BJ (cell line): ENCODE results near the gene STXBP2. TPM values are rescaled to one million over a fixed set of nuclear protein-coding genes. Genes with fewer than 3 reads are reported as not detected.

ENCODE experiments used
- CTCF ChIA-PET: fragments of 350-600 bp; formaldehyde crosslinking; extraction: SDS; loops from one replicate; lab custom pipeline; 2021; ENCODE audit warnings: antibody characterized with exemption, inconsistent platforms; lab: Yijun Ruan, JAX
- POLR2A ChIA-PET: fragments of 300-600 bp; sonication (Branson Sonifier 250); formaldehyde crosslinking; extraction: SDS; loops from one replicate; lab custom pipeline; 2021; ENCODE audit warnings: antibody characterized with exemption; lab: Charles Lee
- DNase-seq: peaks from one replicate; pipeline ENCODE4 v3.0.0-alpha.2; 2011; ENCODE audit warnings: low read depth
- H3K27me3 ChIP-seq: 2 replicates; pipeline ENCODE4 v1.6.0; 2011; ENCODE audit warnings: low read length; ENCODE audit not compliant: control insufficient read depth, insufficient read depth
- H3K36me3 ChIP-seq: 2 replicates; pipeline ENCODE4 v1.5.1; 2011; ENCODE audit warnings: low read length; ENCODE audit not compliant: control insufficient read depth, insufficient read depth
- H3K4me3 ChIP-seq: 2 replicates; pipeline ENCODE4 v1.5.1; 2011; ENCODE audit warnings: low read depth, mild to moderate bottlenecking, control low read depth, low read length
- polyA plus RNA-seq: library from polyadenylated mRNA; depleted of rRNA; stranded (reverse); fragments of >200 nt; gene quantifications from 2 replicates; pipeline ENCODE4 v1.2.3, GENCODE V29; 2011
- TF ChIP-seq, protein P1 (sequence below): IDR thresholded peaks from 2 replicates; pipeline ENCODE4 v1.5.1; 2011; ENCODE audit warnings: low read depth, mild to moderate bottlenecking, control low read depth, inconsistent platforms, low read length, moderate library complexity; ENCODE audit not compliant: insufficient read depth

STXBP2 gene
- polyA plus RNA-seq, 1 experiment: 39.4 TPM

DNA sequence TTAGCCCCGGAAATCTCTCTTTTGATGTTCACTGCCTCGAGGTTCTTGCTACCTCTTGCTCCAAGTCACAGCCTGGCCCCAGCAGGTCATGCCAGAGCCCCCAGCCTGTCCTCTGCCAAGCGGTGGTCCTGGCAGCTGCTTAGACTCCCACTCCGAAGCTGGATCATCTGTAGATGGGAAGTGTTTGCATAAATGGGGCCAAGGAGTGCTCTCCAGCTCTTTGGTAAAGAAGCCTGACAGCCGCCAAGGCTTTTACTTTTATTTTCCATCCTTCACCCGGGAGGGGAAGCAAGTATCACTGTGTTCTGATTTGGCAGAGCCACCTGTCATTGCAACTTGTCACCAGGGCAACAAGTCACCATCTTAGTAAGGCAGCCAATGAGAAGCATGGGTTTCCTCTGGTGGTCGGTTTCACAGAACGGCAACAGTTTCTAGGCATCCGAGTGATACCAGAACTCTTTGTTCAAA is 21.3 kb downstream of the STXBP2 start:
- DNase-seq: no peak
- Histone ChIP-seq H3K27me3 (no peaks in the 10 kb centered on the region; the same call in 1 of the 2 replicates), H3K4me3 (no peak overlapping the region), H3K36me3 (no peaks in the 10 kb centered on the region)
- POLR2A ChIA-PET: no interaction called here
- TF ChIP-seq, protein P1, sequence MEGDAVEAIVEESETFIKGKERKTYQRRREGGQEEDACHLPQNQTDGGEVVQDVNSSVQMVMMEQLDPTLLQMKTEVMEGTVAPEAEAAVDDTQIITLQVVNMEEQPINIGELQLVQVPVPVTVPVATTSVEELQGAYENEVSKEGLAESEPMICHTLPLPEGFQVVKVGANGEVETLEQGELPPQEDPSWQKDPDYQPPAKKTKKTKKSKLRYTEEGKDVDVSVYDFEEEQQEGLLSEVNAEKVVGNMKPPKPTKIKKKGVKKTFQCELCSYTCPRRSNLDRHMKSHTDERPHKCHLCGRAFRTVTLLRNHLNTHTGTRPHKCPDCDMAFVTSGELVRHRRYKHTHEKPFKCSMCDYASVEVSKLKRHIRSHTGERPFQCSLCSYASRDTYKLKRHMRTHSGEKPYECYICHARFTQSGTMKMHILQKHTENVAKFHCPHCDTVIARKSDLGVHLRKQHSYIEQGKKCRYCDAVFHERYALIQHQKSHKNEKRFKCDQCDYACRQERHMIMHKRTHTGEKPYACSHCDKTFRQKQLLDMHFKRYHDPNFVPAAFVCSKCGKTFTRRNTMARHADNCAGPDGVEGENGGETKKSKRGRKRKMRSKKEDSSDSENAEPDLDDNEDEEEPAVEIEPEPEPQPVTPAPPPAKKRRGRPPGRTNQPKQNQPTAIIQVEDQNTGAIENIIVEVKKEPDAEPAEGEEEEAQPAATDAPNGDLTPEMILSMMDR: no peak
- CTCF ChIA-PET: interaction anchor here (1.0 to 11.0 kb wide), 3 partner anchors 22 to 304 kb away, joined by 4 to 91 read pairs (median 6); partner anchors contain the start of gene TRAPPC5

DNA sequence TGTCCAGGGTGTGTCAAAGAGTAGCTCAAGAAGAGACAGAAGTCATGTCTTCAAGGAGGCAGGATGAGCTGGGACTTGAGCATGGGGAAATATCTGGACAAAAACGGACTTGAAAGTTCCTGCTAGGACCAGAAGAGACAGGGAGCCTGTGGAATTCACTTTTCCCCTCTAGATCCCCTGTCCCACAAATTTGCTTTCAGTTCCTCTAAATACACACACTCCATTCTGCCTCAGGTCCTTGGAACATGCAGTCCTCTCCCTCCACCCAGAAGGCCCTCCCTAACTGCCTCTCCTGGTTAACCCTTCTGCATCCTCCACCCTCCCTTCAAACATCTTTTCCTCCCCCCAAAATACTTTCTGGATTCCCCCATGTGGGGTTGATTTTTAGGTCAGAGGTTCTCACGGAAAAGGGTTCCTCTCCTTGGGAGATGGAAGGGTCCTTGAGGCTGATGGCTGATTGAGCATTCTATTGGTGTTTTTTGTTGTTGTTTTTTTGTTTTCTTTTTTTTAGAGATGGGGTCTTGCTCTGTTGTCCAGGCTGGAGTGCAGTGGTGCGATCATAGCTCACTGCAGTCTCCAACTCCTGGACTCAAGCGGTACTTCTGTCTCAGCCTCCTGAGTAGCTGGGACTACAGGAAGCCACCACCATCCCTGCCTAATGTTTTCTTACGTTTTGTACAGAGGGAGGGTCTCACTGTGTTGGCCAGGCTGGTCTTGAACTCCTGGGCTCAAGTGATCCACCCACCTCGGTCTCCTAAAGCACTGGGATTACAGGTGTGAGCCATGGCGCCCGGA is 25.0 kb downstream of the STXBP2 start:
- ChIA-PET POLR2A (no interaction called here), CTCF (interaction anchor here (0.6 to 2.3 kb wide), 4 partner anchors 10 to 137 kb away, joined by 3 to 12 read pairs (median 6); partner anchors contain the start of gene TRAPPC5)
- TF ChIP-seq, protein P1: no peak
- DNase-seq: no peak
- Histone ChIP-seq H3K36me3 (no peaks in the 10 kb centered on the region), H3K4me3 (no peak overlapping the region), H3K27me3 (no peaks in the 10 kb centered on the region; the same call in 1 of the 2 replicates)

DNA sequence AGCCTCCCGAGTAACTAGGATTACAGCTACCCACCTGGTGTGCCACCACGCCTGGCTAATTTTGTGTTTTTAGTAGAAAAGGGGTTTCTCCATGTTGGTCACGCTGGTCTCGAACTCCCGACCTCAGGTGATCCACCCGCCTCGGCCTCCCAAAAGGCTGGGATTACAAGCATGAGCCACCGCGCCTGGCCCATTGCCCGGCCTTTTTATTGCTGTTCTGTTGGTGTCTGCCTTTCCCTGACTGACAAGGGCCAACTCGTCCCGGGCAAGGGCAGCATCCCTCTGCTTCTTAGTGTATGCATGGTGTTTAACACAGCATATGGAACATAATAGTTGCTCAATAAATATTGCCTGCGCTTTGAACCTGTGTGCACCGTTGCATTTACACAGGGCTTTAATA is 25.7 kb downstream of the STXBP2 start:
- CTCF ChIA-PET: interaction anchor here (2.5 kb wide), 1 partner anchor 9 kb away, joined by 7 read pairs; no protein-coding TSS in a partner anchor
- POLR2A ChIA-PET: no interaction called here
- Histone ChIP-seq H3K4me3 (no peak overlapping the region), H3K27me3 (no peaks in the 10 kb centered on the region; the same call in 1 of the 2 replicates), H3K36me3 (no peaks in the 10 kb centered on the region)
- TF ChIP-seq, protein P1: no peak
- no peak for DNase-seq

DNA sequence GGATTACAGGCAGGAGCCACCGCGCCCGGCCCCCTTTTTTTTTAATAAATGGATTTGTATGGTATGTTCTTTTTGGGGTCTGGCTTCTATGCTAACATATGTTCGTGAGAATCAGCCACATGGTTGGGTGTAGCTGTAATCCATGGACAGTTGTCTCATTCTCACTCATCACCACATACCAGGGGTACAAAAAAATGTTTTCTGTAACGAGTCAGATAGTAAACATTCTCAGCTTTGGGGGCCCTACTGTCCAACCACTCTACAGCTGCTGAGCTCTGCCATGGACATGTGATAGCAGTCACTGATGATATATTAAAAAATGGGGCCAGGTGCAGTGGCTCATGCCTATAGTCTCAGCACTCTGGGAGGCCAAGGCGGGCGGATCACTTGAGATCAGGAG is 26.8 kb downstream of the STXBP2 start:
- H3K27me3 ChIP-seq: no peaks in the 10 kb centered on the region; the same call in 1 of the 2 replicates
- POLR2A ChIA-PET: no interaction called here

More for the DNA sequence above, 26.8 kb downstream of the STXBP2 start:
- CTCF ChIA-PET: interaction anchor here (0.9 to 2.5 kb wide), 3 partner anchors 10 to 17 kb away, joined by 5 to 8 read pairs (median 7); partner anchors contain the start of gene TRAPPC5
- Histone ChIP-seq H3K36me3 (no peaks in the 10 kb centered on the region), H3K4me3 (no peak overlapping the region)
- no peak for DNase-seq
- TF ChIP-seq, protein P1: no peak
